Brain microvascular endothelial cell (primary cell): ENCODE results near the gene MACROD1.
A peak's percentile ranks its signal among the peaks of the same experiment; 100 is the strongest.

Experiments used
- DNase-seq: peaks from one replicate; pipeline ENCODE4 v3.0.0-alpha.2; 2020
- H3K27ac ChIP-seq: fragments of 250-450 bp; sonication (Bioruptor Pico); 2 replicates; pipeline ENCODE4 v1.5.1; 2020; ENCODE audit warnings: mild to moderate bottlenecking, moderate library complexity
- H3K27me3 ChIP-seq: fragments of 250-450 bp; sonication (Bioruptor Pico); replicated peaks from 2 replicates; pipeline ENCODE4 v1.5.1; 2020; ENCODE audit warnings: mild to moderate bottlenecking
- H3K36me3 ChIP-seq: fragments of 250-450 bp; sonication (Bioruptor Pico); replicated peaks from 2 replicates; pipeline ENCODE4 v1.5.1; 2020; ENCODE audit warnings: mild to moderate bottlenecking
- H3K4me3 ChIP-seq: 2 replicates; pipeline ENCODE4 v1.5.1; 2011; ENCODE audit warnings: low read depth, mild to moderate bottlenecking, control low read depth, low read length, moderate library complexity
- in situ Hi-C: cut with HindIII; loops from 2 replicates; pipeline ENCODE4 v1.10.0; 2017; ENCODE audit warnings: low sequenced_read_pairs, low pct_ligation_motif_present
- TF ChIP-seq, protein P1 (sequence below): IDR thresholded peaks from 2 replicates; pipeline ENCODE4 v1.5.1; 2011; ENCODE audit warnings: low read depth, mild to moderate bottlenecking, moderate library complexity, low read length, control low read depth, inconsistent platforms; ENCODE audit errors: missing control alignments

The MACROD1 gene

DNA sequence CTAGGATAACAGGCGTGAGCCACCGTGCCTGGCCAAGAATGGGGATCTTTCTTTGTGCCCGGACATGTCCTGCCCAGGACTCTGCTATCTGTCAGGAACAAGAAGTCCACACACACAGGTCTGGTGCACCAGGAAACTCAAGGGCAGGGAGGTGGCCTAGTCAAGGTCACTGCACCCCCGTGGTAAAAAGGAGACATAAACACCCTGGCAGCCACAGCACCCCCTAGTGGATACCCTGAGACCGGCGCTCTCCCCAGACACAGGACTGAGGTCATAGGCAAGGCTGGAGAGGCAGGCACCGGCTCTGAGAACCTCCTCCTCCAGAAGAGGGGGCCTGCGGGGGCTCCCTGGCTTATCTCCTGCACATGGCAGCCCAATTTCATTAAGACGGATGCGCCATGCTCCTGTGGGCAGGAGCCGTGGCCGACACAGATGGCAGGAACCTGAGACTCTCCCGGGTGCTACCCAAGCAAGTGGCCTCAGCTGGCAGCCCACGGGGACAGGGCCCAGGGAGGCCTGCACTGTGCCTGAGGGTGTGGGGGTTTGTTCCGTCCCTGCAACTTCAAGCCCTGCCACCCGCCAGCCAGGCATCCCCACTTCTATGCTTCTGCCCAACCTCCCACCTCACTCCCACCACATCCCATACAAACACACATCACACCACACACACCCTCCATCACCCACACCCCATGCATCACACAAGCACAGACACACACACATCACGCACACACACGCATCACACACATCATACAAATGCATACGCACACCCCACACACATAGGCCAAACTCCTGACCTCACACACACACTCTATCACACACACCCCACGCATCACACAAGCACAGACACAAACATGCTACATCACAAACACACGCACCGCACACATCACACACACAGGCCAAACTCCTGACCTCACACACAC, 19.6 kb downstream of the MACROD1 start:
- no peak overlapping the region for H3K4me3 ChIP-seq
- DNase-seq, result peak; percentile 23
- TF ChIP-seq, protein P1, sequence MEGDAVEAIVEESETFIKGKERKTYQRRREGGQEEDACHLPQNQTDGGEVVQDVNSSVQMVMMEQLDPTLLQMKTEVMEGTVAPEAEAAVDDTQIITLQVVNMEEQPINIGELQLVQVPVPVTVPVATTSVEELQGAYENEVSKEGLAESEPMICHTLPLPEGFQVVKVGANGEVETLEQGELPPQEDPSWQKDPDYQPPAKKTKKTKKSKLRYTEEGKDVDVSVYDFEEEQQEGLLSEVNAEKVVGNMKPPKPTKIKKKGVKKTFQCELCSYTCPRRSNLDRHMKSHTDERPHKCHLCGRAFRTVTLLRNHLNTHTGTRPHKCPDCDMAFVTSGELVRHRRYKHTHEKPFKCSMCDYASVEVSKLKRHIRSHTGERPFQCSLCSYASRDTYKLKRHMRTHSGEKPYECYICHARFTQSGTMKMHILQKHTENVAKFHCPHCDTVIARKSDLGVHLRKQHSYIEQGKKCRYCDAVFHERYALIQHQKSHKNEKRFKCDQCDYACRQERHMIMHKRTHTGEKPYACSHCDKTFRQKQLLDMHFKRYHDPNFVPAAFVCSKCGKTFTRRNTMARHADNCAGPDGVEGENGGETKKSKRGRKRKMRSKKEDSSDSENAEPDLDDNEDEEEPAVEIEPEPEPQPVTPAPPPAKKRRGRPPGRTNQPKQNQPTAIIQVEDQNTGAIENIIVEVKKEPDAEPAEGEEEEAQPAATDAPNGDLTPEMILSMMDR, result peak; percentile 88
- H3K27ac ChIP-seq, result no peak overlapping the region
- no peaks in the 10 kb centered on the region for H3K36me3 ChIP-seq
- in situ Hi-C loops, result no loop called here
- H3K27me3 ChIP-seq, result no peaks in the 10 kb centered on the region

DNA sequence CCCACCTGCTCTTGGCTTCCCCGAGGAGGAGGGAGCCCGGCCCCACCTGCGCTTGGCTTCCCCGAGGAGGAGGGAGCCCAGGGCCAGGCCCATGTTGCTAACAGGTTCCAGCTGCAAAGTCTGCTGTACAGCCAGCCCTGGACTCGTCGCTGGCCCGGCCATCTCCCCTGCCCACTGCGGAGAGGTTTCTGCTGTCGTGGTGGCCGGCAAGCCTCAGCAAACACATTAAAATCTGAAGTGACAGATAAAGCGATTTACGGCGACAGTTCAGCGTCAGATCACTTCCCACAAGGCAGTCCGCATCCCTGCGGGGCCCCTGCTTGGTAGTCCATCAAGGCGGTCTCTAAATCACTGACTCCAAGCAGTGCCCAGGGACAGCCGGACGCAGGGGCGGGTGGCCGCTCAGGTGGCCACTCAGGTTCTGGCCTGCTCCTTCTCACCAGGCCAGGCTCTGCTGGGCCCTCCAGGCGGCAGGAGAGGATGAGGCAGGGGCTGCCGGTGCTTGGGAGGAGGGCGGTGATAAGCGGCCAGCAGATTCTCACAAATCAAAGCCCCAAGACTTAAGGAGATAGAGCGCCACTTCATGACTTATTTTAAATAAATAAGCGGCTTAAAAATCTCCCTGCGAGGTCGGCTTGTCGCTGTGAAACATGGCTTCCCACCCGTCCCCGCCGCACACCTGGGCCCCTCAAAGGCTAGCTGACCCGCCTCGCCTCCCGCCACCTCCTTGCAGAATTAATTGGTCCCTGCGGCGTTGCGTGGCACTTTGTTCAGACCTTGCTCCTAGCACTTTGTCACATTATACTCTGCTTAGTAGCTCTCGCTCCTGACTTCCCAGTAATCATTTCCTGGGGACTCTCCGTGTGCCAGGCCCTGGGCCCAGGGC, 21.1 kb downstream of the MACROD1 start:
- Histone ChIP-seq H3K36me3 (no peaks in the 10 kb centered on the region), H3K27me3 (no peaks in the 10 kb centered on the region), H3K4me3 (no peak overlapping the region), H3K27ac (no peak overlapping the region)
- TF ChIP-seq, protein P1, result no peak
- in situ Hi-C loops, result no loop called here
- no peak for DNase-seq

DNA sequence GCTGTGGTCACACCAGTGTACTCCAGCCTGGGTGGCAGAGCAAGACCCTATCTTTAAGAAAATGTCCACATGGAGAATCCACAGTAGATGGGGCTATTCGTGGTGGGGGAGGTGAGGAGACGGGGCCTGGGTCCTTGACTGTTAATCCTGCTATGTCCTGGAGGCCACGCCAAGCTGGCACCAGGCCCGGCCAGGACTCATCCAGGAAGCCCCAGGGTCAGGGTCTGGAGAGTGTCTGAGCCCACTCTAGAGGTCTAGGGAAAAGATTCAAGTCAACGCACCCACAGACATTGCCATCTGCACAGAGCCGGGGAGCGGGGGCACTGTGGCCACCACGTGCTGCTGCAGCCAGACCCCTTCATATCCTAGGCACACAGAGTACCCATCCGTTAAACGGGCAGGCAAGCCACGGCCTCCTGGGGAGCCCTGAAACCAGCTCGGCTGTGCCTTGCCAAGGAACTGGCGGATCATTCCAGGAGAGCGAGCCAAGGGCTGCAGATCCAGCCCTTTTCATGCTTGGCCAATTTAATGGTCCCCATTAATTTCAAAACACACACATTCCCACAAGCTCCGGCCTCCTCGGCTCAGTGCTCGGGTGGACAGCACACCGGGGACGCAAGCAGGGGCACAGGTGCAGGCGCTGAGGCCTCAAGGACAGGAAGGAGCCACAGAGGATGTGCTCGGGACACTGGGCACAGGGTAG, 24.7 kb downstream of the MACROD1 start:
- Histone ChIP-seq H3K27me3 (no peaks in the 10 kb centered on the region), H3K27ac (no peak overlapping the region), H3K4me3 (no peak overlapping the region), H3K36me3 (no peaks in the 10 kb centered on the region)
- in situ Hi-C loops, result no loop called here
- TF ChIP-seq, protein P1, result no peak
- no peak for DNase-seq

DNA sequence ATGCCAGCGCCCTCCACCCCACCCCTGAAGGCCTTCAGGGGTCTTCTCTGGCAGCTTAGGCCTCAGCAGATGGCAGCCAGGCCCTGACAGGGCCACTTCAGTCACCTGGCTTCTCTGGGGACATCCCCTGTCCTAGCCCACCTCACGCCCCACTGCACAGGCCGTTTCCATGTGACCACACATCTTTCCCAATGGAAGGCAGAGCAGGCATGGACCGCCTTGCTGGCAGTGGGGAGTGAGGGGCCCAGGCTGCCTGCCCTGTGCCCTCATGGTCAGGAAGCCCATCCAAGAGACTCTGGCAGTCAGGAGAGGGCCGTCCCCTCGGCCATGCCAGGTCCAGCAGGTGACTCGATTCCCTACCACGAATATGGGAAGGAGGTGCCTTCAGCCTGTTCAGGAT, 25.8 kb downstream of the MACROD1 start:
- no peak for DNase-seq
- no peak overlapping the region for H3K27ac ChIP-seq
- no peaks in the 10 kb centered on the region for H3K27me3 ChIP-seq
- in situ Hi-C loops, result no loop called here
- no peak overlapping the region for H3K4me3 ChIP-seq
- TF ChIP-seq, protein P1, result no peak
- no peaks in the 10 kb centered on the region for H3K36me3 ChIP-seq

DNA sequence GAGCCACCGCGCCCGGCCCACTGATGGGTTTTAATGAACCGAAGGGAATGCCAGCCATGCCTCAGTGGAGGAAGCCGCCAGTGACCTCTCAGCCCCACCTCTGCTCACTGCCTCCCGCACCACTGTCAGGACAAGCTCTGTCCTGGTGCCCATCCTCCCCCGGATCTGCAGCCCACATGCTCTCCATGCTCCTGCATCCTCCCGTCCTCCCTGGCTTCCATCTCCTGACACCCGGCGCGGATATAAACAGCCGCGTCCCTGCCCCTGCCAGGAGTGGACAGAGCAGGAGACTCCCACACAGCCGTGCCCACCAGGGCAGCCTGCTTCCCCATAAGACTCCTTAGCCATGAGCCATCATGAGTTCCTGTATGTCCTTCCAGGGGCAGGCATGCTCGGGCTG, 26.9 kb downstream of the MACROD1 start:
- in situ Hi-C loops, result loop anchor here (5.0 kb wide), 1 partner anchor 137 kb away; no protein-coding TSS in a partner anchor

More for the DNA sequence above, 26.9 kb downstream of the MACROD1 start:
- no peak for DNase-seq
- no peak overlapping the region for H3K27ac ChIP-seq
- TF ChIP-seq, protein P1, result no peak
- no peaks in the 10 kb centered on the region for H3K36me3 ChIP-seq
- H3K27me3 ChIP-seq, result peaks cover 4% of the 10 kb centered on the region
- H3K4me3 ChIP-seq, result no peak overlapping the region
